CD8-positive, alpha-beta memory T cell (primary cell): ENCODE results near the gene YAP1. TPM values are rescaled to one million over a fixed set of nuclear protein-coding genes. Genes with fewer than 3 reads are reported as not detected.
A peak's percentile ranks its signal among the peaks of the same experiment; 100 is the strongest.

ENCODE experiments used
- CTCF ChIA-PET: fragments of 350-600 bp; sonication (Branson Sonifier 250); formaldehyde crosslinking; loops from one replicate; lab custom pipeline; 2021; ENCODE audit warnings: antibody characterized with exemption; lab: Charles Lee
- POLR2A ChIA-PET: fragments of 350-600 bp; sonication (Branson Sonifier 250); formaldehyde crosslinking; loops from one replicate; lab custom pipeline; 2021; ENCODE audit warnings: antibody characterized with exemption; lab: Charles Lee
- DNase-seq, 5 donors: peaks; one replicate each; pipeline versions ENCODE4 v3.0.0 to v3.0.0-alpha.2; 2020 to 2022; ENCODE audit warnings: mixed read lengths in 1 of 5
- H3K27ac ChIP-seq: one replicate; pipeline ENCODE4 v1.7.0; 2013; ENCODE audit warnings: low read depth, mild to moderate bottlenecking, low read length, moderate library complexity
- H3K27me3 ChIP-seq: 2 replicates; pipeline ENCODE4 v1.7.0; 2013; ENCODE audit warnings: low read length, mild to moderate bottlenecking; ENCODE audit not compliant: insufficient read depth, poor library complexity, severe bottlenecking
- H3K36me3 ChIP-seq: 2 replicates; pipeline ENCODE4 v1.7.0; 2013; ENCODE audit warnings: mild to moderate bottlenecking, low read length, moderate library complexity; ENCODE audit not compliant: insufficient read depth
- H3K4me1 ChIP-seq: 2 replicates; pipeline ENCODE4 v1.7.0; 2013; ENCODE audit warnings: mild to moderate bottlenecking, low read length, moderate library complexity; ENCODE audit not compliant: insufficient read depth
- H3K4me3 ChIP-seq: 2 replicates; pipeline ENCODE4 v1.7.0; 2013; ENCODE audit warnings: mild to moderate bottlenecking, low read length
- H3K9me3 ChIP-seq: 2 replicates; pipeline ENCODE4 v1.7.0; 2013; ENCODE audit warnings: mild to moderate bottlenecking, low read length
- H3K27ac Mint-ChIP-seq, 8 donors: one replicate each; pipeline ENCODE4 v1.8.0; 2020 to 2021; ENCODE audit warnings: mixed read lengths in 8 of 8, mild to moderate bottlenecking in 6 of 8, inconsistent platforms in 3 of 8, moderate library complexity in 3 of 8
- H3K27me3 Mint-ChIP-seq, 2 donors: one replicate each; pipeline ENCODE4 v1.8.0; 2020 to 2021; ENCODE audit warnings: mixed read lengths in 2 of 2, mild to moderate bottlenecking in 1 of 2, moderate library complexity in 1 of 2
- H3K36me3 Mint-ChIP-seq, 3 donors: one replicate each; pipeline ENCODE4 v1.8.0; 2020 to 2021; ENCODE audit warnings: mixed read lengths in 3 of 3, inconsistent platforms in 1 of 3, mild to moderate bottlenecking in 1 of 3
- H3K4me1 Mint-ChIP-seq, 3 donors: one replicate each; pipeline ENCODE4 v1.8.0; 2020 to 2021; ENCODE audit warnings: mixed read lengths in 3 of 3, inconsistent platforms in 1 of 3, mild to moderate bottlenecking in 1 of 3
- H3K4me3 Mint-ChIP-seq, 7 donors: one replicate each; pipeline ENCODE4 v1.8.0; 2020 to 2021; ENCODE audit warnings: mixed read lengths in 7 of 7, mild to moderate bottlenecking in 6 of 7, moderate library complexity in 4 of 7, inconsistent platforms in 2 of 7
- H3K9me3 Mint-ChIP-seq, 5 donors: one replicate each; pipeline ENCODE4 v1.8.0; 2020 to 2022; ENCODE audit warnings: mixed read lengths in 5 of 5, mild to moderate bottlenecking in 3 of 5, moderate library complexity in 2 of 5, inconsistent platforms in 1 of 5
- polyA plus RNA-seq: library from polyadenylated mRNA; unstranded; fragments of 300-500 nt; fragmentation: Illumina TruSeq; gene quantifications from one replicate; pipeline ENCODE4 v1.2.3, GENCODE V29; 2021
- total RNA-seq, 2 experiments: library from RNA; stranded (reverse); gene quantifications; one replicate each; pipeline ENCODE4 v1.2.3, GENCODE V29; 2021

YAP1 gene
- total and polyA plus RNA-seq, 3 experiments from 2014 or later = 0.12 to 0.42 (median 0.20) TPM

GRCh38 chr11:102171101-102171500, 60.9 kb downstream of the YAP1 start:
- peaks cover 16 to 32% of the 10 kb centered on the region in 2 donors for H3K27me3 Mint-ChIP-seq
- H3K27ac Mint-ChIP-seq = no peak overlapping the region
- Histone ChIP-seq H3K36me3 (no peaks in the 10 kb centered on the region), H3K27me3 (no peaks in the 10 kb centered on the region), H3K27ac (no peak overlapping the region), H3K4me3 (no peak overlapping the region), H3K9me3 (no peaks in the 10 kb centered on the region), H3K4me1 (no peaks in the 10 kb centered on the region)
- no peaks in the 10 kb centered on the region for H3K4me1 Mint-ChIP-seq
- H3K36me3 Mint-ChIP-seq = no peaks in the 10 kb centered on the region
- CTCF ChIA-PET = no interaction called here
- H3K4me3 Mint-ChIP-seq = no peak overlapping the region
- POLR2A ChIA-PET = no interaction called here
- DNase-seq = no peak
- peaks cover 0 to 2% (median 0%) of the 10 kb centered on the region in 5 donors for H3K9me3 Mint-ChIP-seq

- H3K27ac Mint-ChIP-seq = no peak overlapping the region
These were observed 62.0 kb downstream of the YAP1 start for GRCh38 chr11:102172127-102172848.

GRCh38 chr11:102177126-102177525, 66.9 kb downstream of the YAP1 start:
- no peak overlapping the region for H3K4me3 ChIP-seq
- no peaks in the 10 kb centered on the region for H3K4me1 ChIP-seq
- H3K27ac ChIP-seq = no peak overlapping the region
- no peaks in the 10 kb centered on the region for H3K27me3 ChIP-seq
- H3K36me3 Mint-ChIP-seq = peaks cover 0 to 2% (median 0%) of the 10 kb centered on the region in 3 donors
- H3K9me3 ChIP-seq = no peaks in the 10 kb centered on the region
- CTCF ChIA-PET = interaction anchor here (1.7 kb wide), 1 partner anchor 10 kb away, joined by 3 read pairs; no protein-coding TSS in a partner anchor
- H3K27ac Mint-ChIP-seq = no peak overlapping the region
- no peak for DNase-seq
- no peaks in the 10 kb centered on the region for H3K4me1 Mint-ChIP-seq
- peaks cover 9 to 14% of the 10 kb centered on the region in 2 donors for H3K27me3 Mint-ChIP-seq
- H3K36me3 ChIP-seq = no peaks in the 10 kb centered on the region
- H3K9me3 Mint-ChIP-seq = no peaks in the 10 kb centered on the region
- H3K4me3 Mint-ChIP-seq = no peak overlapping the region
- POLR2A ChIA-PET = no interaction called here

More at GRCh38 chr11:102172127-102172848, 62.0 kb downstream of the YAP1 start:
- Mint-ChIP-seq H3K27me3 (peaks cover 16 to 22% of the 10 kb centered on the region in 2 donors), H3K9me3 (peaks cover 0 to 2% (median 0%) of the 10 kb centered on the region in 5 donors), H3K4me1 (no peaks in the 10 kb centered on the region), H3K36me3 (peaks cover 0 to 2% (median 0%) of the 10 kb centered on the region in 3 donors), H3K4me3 (no peak overlapping the region)
- POLR2A ChIA-PET = no interaction called here
- CTCF ChIA-PET = no interaction called here
- Histone ChIP-seq H3K4me3 (no peak overlapping the region), H3K36me3 (no peaks in the 10 kb centered on the region), H3K4me1 (no peaks in the 10 kb centered on the region), H3K27ac (no peak overlapping the region), H3K27me3 (no peaks in the 10 kb centered on the region), H3K9me3 (no peaks in the 10 kb centered on the region)
- no peak for DNase-seq

GRCh38 chr11:102177974-102178631, 67.9 kb downstream of the YAP1 start:
- POLR2A ChIA-PET = no interaction called here
- H3K27me3 Mint-ChIP-seq = peaks cover 5% of the 10 kb centered on the region in 2 donors
- no peaks in the 10 kb centered on the region for H3K9me3 Mint-ChIP-seq
- Histone ChIP-seq H3K9me3 (no peaks in the 10 kb centered on the region), H3K27ac (no peak overlapping the region), H3K27me3 (no peaks in the 10 kb centered on the region), H3K36me3 (no peaks in the 10 kb centered on the region), H3K4me1 (no peaks in the 10 kb centered on the region), H3K4me3 (no peak overlapping the region)
- DNase-seq = no peak
- peaks cover 0 to 2% (median 0%) of the 10 kb centered on the region in 3 donors for H3K36me3 Mint-ChIP-seq
- no peak overlapping the region for H3K27ac Mint-ChIP-seq
- H3K4me3 Mint-ChIP-seq = no peak overlapping the region
- H3K4me1 Mint-ChIP-seq = no peaks in the 10 kb centered on the region
- CTCF ChIA-PET = interaction anchor here (1.7 kb wide), 1 partner anchor 11 kb away, joined by 3 read pairs; no protein-coding TSS in a partner anchor

GRCh38 chr11:102179371-102179770, 69.1 kb downstream of the YAP1 start:
- no peaks in the 10 kb centered on the region for H3K27me3 ChIP-seq
- H3K27ac ChIP-seq = no peak overlapping the region
- peaks cover 5% of the 10 kb centered on the region in 2 donors for H3K27me3 Mint-ChIP-seq
- no peaks in the 10 kb centered on the region for H3K4me1 ChIP-seq
- H3K27ac Mint-ChIP-seq = no peak overlapping the region
- ChIA-PET CTCF (no interaction called here), POLR2A (no interaction called here)
- H3K4me3 ChIP-seq = no peak overlapping the region
- H3K4me1 Mint-ChIP-seq = no peaks in the 10 kb centered on the region
- H3K9me3 Mint-ChIP-seq = no peaks in the 10 kb centered on the region
- H3K9me3 ChIP-seq = no peaks in the 10 kb centered on the region
- no peak overlapping the region for H3K4me3 Mint-ChIP-seq
- no peak for DNase-seq
- H3K36me3 ChIP-seq = no peaks in the 10 kb centered on the region
- H3K36me3 Mint-ChIP-seq = peaks cover 0 to 2% (median 0%) of the 10 kb centered on the region in 3 donors

GRCh38 chr11:102184269-102184987, 74.2 kb downstream of the YAP1 start:
- Histone ChIP-seq H3K9me3 (no peaks in the 10 kb centered on the region), H3K36me3 (no peaks in the 10 kb centered on the region), H3K27ac (no peak overlapping the region), H3K27me3 (no peaks in the 10 kb centered on the region), H3K4me3 (no peak overlapping the region), H3K4me1 (no peaks in the 10 kb centered on the region)
- no peak overlapping the region for H3K4me3 Mint-ChIP-seq
- H3K4me1 Mint-ChIP-seq = no peaks in the 10 kb centered on the region
- DNase-seq = no peak
- H3K27ac Mint-ChIP-seq = no peak overlapping the region
- ChIA-PET CTCF (no interaction called here), POLR2A (no interaction called here)
- H3K9me3 Mint-ChIP-seq = no peaks in the 10 kb centered on the region
- no peaks in the 10 kb centered on the region for H3K36me3 Mint-ChIP-seq
- H3K27me3 Mint-ChIP-seq = peaks cover 0 to 8% of the 10 kb centered on the region in 2 donors

- H3K36me3 ChIP-seq = no peaks in the 10 kb centered on the region
- Mint-ChIP-seq H3K9me3 (no peaks in the 10 kb centered on the region), H3K4me3 (peak overlapping the region in 1 of 7 donors; percentile 51), H3K4me1 (no peaks in the 10 kb centered on the region), H3K27me3 (peaks cover 6 to 13% of the 10 kb centered on the region in 2 donors), H3K27ac (no peak overlapping the region), H3K36me3 (no peaks in the 10 kb centered on the region)
- no peaks in the 10 kb centered on the region for H3K9me3 ChIP-seq
- ChIA-PET CTCF (no interaction called here), POLR2A (no interaction called here)
- H3K27ac ChIP-seq = no peak overlapping the region
- H3K27me3 ChIP-seq = no peaks in the 10 kb centered on the region
- H3K4me3 ChIP-seq = no peak overlapping the region
- DNase-seq = no peak
- no peaks in the 10 kb centered on the region for H3K4me1 ChIP-seq
These were observed 76.4 kb downstream of the YAP1 start for GRCh38 chr11:102186551-102187191.
